Stomach smooth muscle (tissue), 2 donors: Measurements from ENCODE around the gene GALR2.
"Not testable (repeated sequence)": the region's sequence is repeated elsewhere in the genome, so short reads cannot be mapped to it uniquely, and the experiment has no call there.

Experiments
- H3K27ac ChIP-seq: one replicate; pipeline ENCODE4 v1.7.0; 2013; ENCODE audit warnings: mild to moderate bottlenecking, low read length, inconsistent platforms
- H3K27me3 ChIP-seq, 2 donors: one replicate each; pipeline ENCODE4 v1.7.0; 2013; ENCODE audit warnings: low read length in 2 of 2; ENCODE audit not compliant: insufficient read depth in 2 of 2, control insufficient read depth in 1 of 2
- H3K36me3 ChIP-seq, 2 donors: one replicate each; pipeline ENCODE4 v1.7.0; 2013; ENCODE audit warnings: low read length in 2 of 2; ENCODE audit not compliant: control insufficient read depth in 2 of 2, insufficient read depth in 2 of 2
- H3K4me1 ChIP-seq: one replicate; pipeline ENCODE4 v1.7.0; 2013; ENCODE audit warnings: low read length; ENCODE audit not compliant: control insufficient read depth, insufficient read depth
- H3K4me3 ChIP-seq, 2 donors: one replicate each; pipeline ENCODE4 v1.7.0; 2013; ENCODE audit warnings: low read length in 2 of 2
- H3K9ac ChIP-seq, 2 donors: one replicate each; pipeline ENCODE4 v1.7.0; 2013; ENCODE audit warnings: low read length in 2 of 2, mild to moderate bottlenecking in 1 of 2
- H3K9me3 ChIP-seq, 2 donors: one replicate each; pipeline ENCODE4 v1.7.0; 2013; ENCODE audit warnings: low read length in 2 of 2; ENCODE audit not compliant: control insufficient read depth in 2 of 2
- donor health status: healthy.
- donor health status: Pancreatic carcinoma.

The GALR2 gene

GRCh38 chr17:76038050-76038449 lies 36.5 kb upstream of the GALR2 start:
- Histone ChIP-seq H3K9me3 (no peaks in the 10 kb centered on the region), H3K4me1 (peaks cover 45% of the 10 kb centered on the region), H3K27me3 (no peaks in the 10 kb centered on the region), H3K27ac (peak overlapping the region; percentile 80), H3K9ac (peak overlapping the region in 1 of 2 donors; percentile 64), H3K4me3 (no peak overlapping the region), H3K36me3 (peaks cover 19 to 30% of the 10 kb centered on the region in 2 donors)

- H3K9me3 ChIP-seq, result no peaks in the 10 kb centered on the region
- H3K9ac ChIP-seq, result peak overlapping the region in 1 of 2 donors; percentile 64
- H3K36me3 ChIP-seq, result peaks cover 30 to 40% of the 10 kb centered on the region in 2 donors
- peak overlapping the region; percentile 80 for H3K27ac ChIP-seq
- no peak overlapping the region for H3K4me3 ChIP-seq
- peaks cover 39% of the 10 kb centered on the region for H3K4me1 ChIP-seq
- H3K27me3 ChIP-seq, result no peaks in the 10 kb centered on the region
These were observed 35.5 kb upstream of the GALR2 start for GRCh38 chr17:76039121-76039520.

- H3K4me1 ChIP-seq, result peaks cover 30% of the 10 kb centered on the region
- H3K27ac ChIP-seq, result peak overlapping the region; percentile 80
These were observed 34.2 kb upstream of the GALR2 start for GRCh38 chr17:76040376-76040775.

GRCh38 chr17:76042868-76043267 lies 31.7 kb upstream of the GALR2 start:
- Histone ChIP-seq H3K36me3 (peaks cover 61 to 69% of the 10 kb centered on the region in 2 donors), H3K4me1 (peaks cover 13% of the 10 kb centered on the region)
- not testable (repeated sequence) for H3K27ac ChIP-seq, H3K9ac ChIP-seq, H3K4me3 ChIP-seq, H3K27me3 ChIP-seq, H3K9me3 ChIP-seq

More at GRCh38 chr17:76040376-76040775, 34.2 kb upstream of the GALR2 start:
- Histone ChIP-seq H3K4me3 (no peak overlapping the region), H3K9me3 (no peaks in the 10 kb centered on the region), H3K27me3 (no peaks in the 10 kb centered on the region), H3K9ac (no peak overlapping the region), H3K36me3 (peaks cover 43 to 51% of the 10 kb centered on the region in 2 donors)

- H3K9me3 ChIP-seq, H3K4me1 ChIP-seq, H3K4me3 ChIP-seq, H3K27ac ChIP-seq, H3K27me3 ChIP-seq, H3K9ac ChIP-seq: not testable (repeated sequence)
- H3K36me3 ChIP-seq, result peaks cover 76 to 79% of the 10 kb centered on the region in 2 donors
These were observed 30.0 kb upstream of the GALR2 start for GRCh38 chr17:76044475-76045007.

GRCh38 chr17:76046064-76046463 lies 28.5 kb upstream of the GALR2 start:
- Histone ChIP-seq H3K9ac (no peak overlapping the region), H3K4me3 (no peak overlapping the region), H3K9me3 (no peaks in the 10 kb centered on the region), H3K4me1 (no peaks in the 10 kb centered on the region), H3K27me3 (no peaks in the 10 kb centered on the region), H3K27ac (no peak overlapping the region), H3K36me3 (peaks cover 79 to 83% of the 10 kb centered on the region in 2 donors)

GRCh38 chr17:76048025-76048605 lies 26.5 kb upstream of the GALR2 start:
- Histone ChIP-seq H3K36me3 (peaks cover 71 to 77% of the 10 kb centered on the region in 2 donors), H3K27me3 (no peaks in the 10 kb centered on the region), H3K4me1 (no peaks in the 10 kb centered on the region), H3K9me3 (no peaks in the 10 kb centered on the region), H3K9ac (no peak overlapping the region), H3K4me3 (no peak overlapping the region), H3K27ac (no peak overlapping the region)

- H3K27me3 ChIP-seq, result no peaks in the 10 kb centered on the region
- no peaks in the 10 kb centered on the region for H3K4me1 ChIP-seq
- H3K9ac ChIP-seq, result no peak overlapping the region
- no peaks in the 10 kb centered on the region for H3K9me3 ChIP-seq
- no peak overlapping the region for H3K27ac ChIP-seq
- H3K4me3 ChIP-seq, result no peak overlapping the region
- H3K36me3 ChIP-seq, result peaks cover 70 to 76% of the 10 kb centered on the region in 2 donors
These were observed 25.9 kb upstream of the GALR2 start for GRCh38 chr17:76048711-76049110.

GRCh38 chr17:76049239-76049638 lies 25.3 kb upstream of the GALR2 start:
- Histone ChIP-seq H3K4me3 (no peak overlapping the region), H3K36me3 (peaks cover 70 to 75% of the 10 kb centered on the region in 2 donors), H3K27me3 (no peaks in the 10 kb centered on the region), H3K9ac (no peak overlapping the region), H3K27ac (no peak overlapping the region), H3K4me1 (no peaks in the 10 kb centered on the region), H3K9me3 (no peaks in the 10 kb centered on the region)

GRCh38 chr17:76049836-76050537 lies 24.6 kb upstream of the GALR2 start:
- Histone ChIP-seq H3K36me3 (peaks cover 62 to 71% of the 10 kb centered on the region in 2 donors), H3K4me1 (no peaks in the 10 kb centered on the region), H3K27me3 (no peaks in the 10 kb centered on the region), H3K9me3 (no peaks in the 10 kb centered on the region), H3K4me3 (no peak overlapping the region), H3K27ac (no peak overlapping the region), H3K9ac (no peak overlapping the region)
